Measurements from ENCODE around the gene ZC3H11A. TPM values are rescaled to one million over a fixed set of nuclear protein-coding genes. Genes with fewer than 3 reads are reported as not detected.
A peak's percentile ranks its signal among the peaks of the same experiment; 100 is the strongest.
"Not testable (repeated sequence)": the region's sequence is repeated elsewhere in the genome, so short reads cannot be mapped to it uniquely, and the experiment has no call there.

ZC3H11A gene
- total RNA-seq, 1 donor from 2014 or later, result 84.7 TPM

GRCh38 chr1:203776636-203777035 lies 18.8 kb upstream of the ZC3H11A start:
- intact Hi-C loops (cut with DNase I), result no loop called here
- ATAC-seq (peak; percentile 55), DNase-seq (ENCODE audit: low spot score) (no peak)

- ATAC-seq (no peak), DNase-seq (ENCODE audit: low spot score) (no peak)
- intact Hi-C loops (cut with DNase I), result no loop called here
Observed at GRCh38 chr1:203777596-203777995, 17.8 kb upstream of the ZC3H11A start.

- DNase-seq (ENCODE audit: low spot score) (no peak), ATAC-seq (no peak)
- intact Hi-C loops (cut with DNase I), result no loop called here
Observed at GRCh38 chr1:203778146-203778545, 17.3 kb upstream of the ZC3H11A start.

GRCh38 chr1:203778789-203779188 lies 16.6 kb upstream of the ZC3H11A start:
- intact Hi-C loops (cut with DNase I), result no loop called here
- DNase-seq (ENCODE audit: low spot score) (no peak), ATAC-seq (no peak)

GRCh38 chr1:203781962-203782361 lies 13.5 kb upstream of the ZC3H11A start:
- intact Hi-C loops (cut with DNase I), result no loop called here
- DNase-seq (ENCODE audit: low spot score) (no peak), ATAC-seq (no peak)

GRCh38 chr1:203789966-203790365 lies 5.5 kb upstream of the ZC3H11A start:
- DNase-seq (ENCODE audit: low spot score) (no peak), ATAC-seq (no peak)
- intact Hi-C loops (cut with DNase I), result no loop called here

GRCh38 chr1:203791498-203791897 lies 3.9 kb upstream of the ZC3H11A start:
- no peak for ATAC-seq
- intact Hi-C loops (cut with DNase I), result no loop called here
- no peak for DNase-seq (ENCODE audit: low spot score)

GRCh38 chr1:203792486-203792885 lies 2.9 kb upstream of the ZC3H11A start:
- intact Hi-C loops (cut with DNase I), result no loop called here
- DNase-seq (ENCODE audit: low spot score), result no peak
- ATAC-seq, result no peak

- intact Hi-C loops (cut with DNase I); DNase-seq (ENCODE audit: low spot score); ATAC-seq: not testable (repeated sequence)
Observed at GRCh38 chr1:203793561-203793960, 1.9 kb upstream of the ZC3H11A start.

GRCh38 chr1:203794764-203795440 lies 521 bp upstream of the ZC3H11A start:
- ATAC-seq, result no peak
- intact Hi-C loops (cut with DNase I), result no loop called here
- no peak for DNase-seq (ENCODE audit: low spot score)

- ATAC-seq (peak; percentile 33), DNase-seq (ENCODE audit: low spot score) (no peak)
- intact Hi-C loops (cut with DNase I), result no loop called here
Observed at GRCh38 chr1:203796236-203796605, 798 bp downstream of the ZC3H11A start.

GRCh38 chr1:203797216-203797615 lies 1.8 kb downstream of the ZC3H11A start:
- no peak for DNase-seq (ENCODE audit: low spot score)
- intact Hi-C loops (cut with DNase I), result no loop called here

GRCh38 chr1:203797948-203798655 lies 2.7 kb downstream of the ZC3H11A start:
- intact Hi-C loops (cut with DNase I), result no loop called here
- no peak for DNase-seq (ENCODE audit: low spot score)
- ATAC-seq, result no peak

More at GRCh38 chr1:203797216-203797615, 1.8 kb downstream of the ZC3H11A start:
- ATAC-seq, result no peak

GRCh38 chr1:203799157-203799556 lies 3.7 kb downstream of the ZC3H11A start:
- intact Hi-C loops (cut with DNase I), result no loop called here
- ATAC-seq (no peak), DNase-seq (ENCODE audit: low spot score) (no peak)

- DNase-seq (ENCODE audit: low spot score) (no peak), ATAC-seq (no peak)
- intact Hi-C loops (cut with DNase I), result no loop called here
Observed at GRCh38 chr1:203799971-203800370, 4.5 kb downstream of the ZC3H11A start.

GRCh38 chr1:203805689-203806088 lies 10.3 kb downstream of the ZC3H11A start:
- ATAC-seq (no peak), DNase-seq (ENCODE audit: low spot score) (no peak)
- intact Hi-C loops (cut with DNase I), result no loop called here

- DNase-seq (ENCODE audit: low spot score) (no peak), ATAC-seq (no peak)
- intact Hi-C loops (cut with DNase I), result no loop called here
Observed at GRCh38 chr1:203807196-203807595, 11.8 kb downstream of the ZC3H11A start.

GRCh38 chr1:203813581-203814341 lies 18.3 kb downstream of the ZC3H11A start:
- DNase-seq (ENCODE audit: low spot score), result no peak
- intact Hi-C loops (cut with DNase I), result no loop called here
- ATAC-seq, result no peak

- intact Hi-C loops (cut with DNase I), result no loop called here
- ATAC-seq (no peak), DNase-seq (ENCODE audit: low spot score) (no peak)
Observed at GRCh38 chr1:203818399-203818798, 23.0 kb downstream of the ZC3H11A start.

- intact Hi-C loops (cut with DNase I), result no loop called here
- no peak for ATAC-seq
- no peak for DNase-seq (ENCODE audit: low spot score)
Observed at GRCh38 chr1:203823306-203823705, 27.9 kb downstream of the ZC3H11A start.
